OCI-LY7 (cell line): ENCODE measurements around the gene PTPRM. TPM values are rescaled to one million over a fixed set of nuclear protein-coding genes. Genes with fewer than 3 reads are reported as not detected.

Source experiments
- BruUV-seq: library from RNA; stranded (reverse); fragments of 400-500 nt; replicated peaks from 2 replicates; lab custom pipeline; 2021; lab: Mats Ljungman, UMichigan
- CTCF ChIA-PET: fragments of 300-600 bp; sonication (Branson Sonifier 250); formaldehyde crosslinking; loops from one replicate; lab custom pipeline; 2022; ENCODE audit warnings: antibody characterized with exemption; ENCODE audit not compliant: unreplicated experiment; lab: Charles Lee
- POLR2A ChIA-PET: fragments of 300-600 bp; sonication (Branson Sonifier 250); formaldehyde crosslinking; loops from one replicate; lab custom pipeline; 2022; ENCODE audit warnings: antibody characterized with exemption; lab: Charles Lee
- DNase-seq: peaks from one replicate; pipeline ENCODE4 v3.0.0-alpha.2; 2015; ENCODE audit warnings: low spot score
- H2AFZ ChIP-seq: fragments of 200-600 bp; sonication (generic), shearing (Covaris generic); 2 replicates; pipeline ENCODE4 v1.6.1; 2014; ENCODE audit warnings: mild to moderate bottlenecking, antibody characterized with exemption, low read length, moderate library complexity
- H3K27ac ChIP-seq: fragments of 200-600 bp; sonication (generic); 2 replicates; pipeline ENCODE4 v1.5.1; 2014; ENCODE audit warnings: mixed run types, low read depth, mild to moderate bottlenecking, moderate library complexity, low read length, inconsistent platforms; ENCODE audit not compliant: poor library complexity, severe bottlenecking
- H3K36me3 ChIP-seq: fragments of 200-600 bp; sonication (generic); 2 replicates; pipeline ENCODE4 v1.6.1; 2014; ENCODE audit warnings: mild to moderate bottlenecking, antibody characterized with exemption, low read length, moderate library complexity, mixed read lengths; ENCODE audit not compliant: insufficient read depth
- H3K4me1 ChIP-seq: fragments of 200-600 bp; sonication (generic); 2 replicates; pipeline ENCODE4 v1.5.1; 2014; ENCODE audit warnings: mild to moderate bottlenecking, low read length; ENCODE audit not compliant: insufficient read depth, poor library complexity, severe bottlenecking
- H3K4me2 ChIP-seq: fragments of 200-600 bp; sonication (generic); 2 replicates; pipeline ENCODE4 v1.6.1; 2014; ENCODE audit warnings: mild to moderate bottlenecking, low read length
- H3K4me3 ChIP-seq: fragments of 200-600 bp; sonication (generic); 2 replicates; pipeline ENCODE4 v1.5.1; 2014; ENCODE audit warnings: mild to moderate bottlenecking, low read depth, low read length; ENCODE audit not compliant: poor library complexity, severe bottlenecking
- H3K79me2 ChIP-seq: fragments of 200-600 bp; sonication (generic); 2 replicates; pipeline ENCODE4 v1.6.1; 2016; ENCODE audit warnings: low read depth, mild to moderate bottlenecking, low read length, moderate library complexity, mixed read lengths; ENCODE audit not compliant: insufficient read depth
- H3K9me2 ChIP-seq: fragments of 200-600 bp; sonication (generic); 2 replicates; pipeline ENCODE4 v1.6.1; 2016; ENCODE audit warnings: mild to moderate bottlenecking, low read length, mixed read lengths; ENCODE audit not compliant: insufficient read depth
- H3K9me3 ChIP-seq: fragments of 200-600 bp; sonication (generic); 2 replicates; pipeline ENCODE4 v1.6.1; 2014; ENCODE audit warnings: mild to moderate bottlenecking, mixed run types, low read length, mixed read lengths
- H4K20me1 ChIP-seq: fragments of 200-600 bp; sonication (generic); 2 replicates; pipeline ENCODE4 v1.6.1; 2014; ENCODE audit warnings: mild to moderate bottlenecking, antibody characterized with exemption, low read length, moderate library complexity, mixed read lengths; ENCODE audit not compliant: insufficient read depth
- EZH2phosphoT487 ChIP-seq: fragments of 200-600 bp; sonication (generic); IDR thresholded peaks from 2 replicates; pipeline ENCODE4 v1.6.1; 2018; ENCODE audit warnings: low read depth, borderline replicate concordance, mild to moderate bottlenecking, mixed run types, antibody characterized with exemption, low read length, moderate library complexity, mixed read lengths
- intact Hi-C: fragments of 100-400 bp; cut with micrococcal nuclease; formaldehyde crosslinking; loops from one replicate; pipeline ENCODE4 v1.10.0; 2022; ENCODE audit not compliant: unreplicated experiment
- total RNA-seq, 2 experiments: library from RNA; depleted of rRNA in 1 of 2; stranded (reverse); fragments of >200 nt in 1 of 2; shearing (Covaris generic) in 1 of 2; gene quantifications; 2 replicates each; pipeline ENCODE4 v1.2.3, GENCODE V29; 2014 to 2022
- TF ChIP-seq, protein P1 (sequence below): fragments of 200-600 bp; sonication (generic); conservative IDR thresholded peaks from 2 replicates; pipeline ENCODE4 v1.5.1; 2014; ENCODE audit warnings: mild to moderate bottlenecking, antibody characterized with exemption, low read length, moderate library complexity, mixed read lengths

PTPRM gene
- total RNA-seq, 2 experiments from 2014 or later: not detected

DNA sequence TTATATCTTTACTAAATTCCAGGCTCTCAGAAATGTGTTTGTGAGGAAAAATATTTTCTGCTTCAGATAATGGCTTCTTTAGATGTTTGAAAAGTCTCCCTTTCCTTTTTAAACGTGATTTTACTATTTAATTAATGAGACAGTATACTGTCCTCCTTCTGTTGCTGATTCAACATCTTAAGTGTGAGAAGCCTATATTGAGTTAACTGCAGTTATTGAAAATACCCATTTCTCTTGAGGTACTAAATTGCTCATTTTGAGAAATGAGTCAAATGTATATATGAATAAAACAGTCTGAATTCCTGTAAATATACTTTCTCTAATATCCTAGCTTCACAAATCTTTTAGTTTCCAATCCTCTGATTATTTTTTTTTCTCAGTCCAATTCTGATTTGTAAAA, 470.2 kb downstream of the PTPRM start:
- CTCF ChIA-PET: no interaction called here
- intact Hi-C loops: no loop called here
- POLR2A ChIA-PET: no interaction called here

DNA sequence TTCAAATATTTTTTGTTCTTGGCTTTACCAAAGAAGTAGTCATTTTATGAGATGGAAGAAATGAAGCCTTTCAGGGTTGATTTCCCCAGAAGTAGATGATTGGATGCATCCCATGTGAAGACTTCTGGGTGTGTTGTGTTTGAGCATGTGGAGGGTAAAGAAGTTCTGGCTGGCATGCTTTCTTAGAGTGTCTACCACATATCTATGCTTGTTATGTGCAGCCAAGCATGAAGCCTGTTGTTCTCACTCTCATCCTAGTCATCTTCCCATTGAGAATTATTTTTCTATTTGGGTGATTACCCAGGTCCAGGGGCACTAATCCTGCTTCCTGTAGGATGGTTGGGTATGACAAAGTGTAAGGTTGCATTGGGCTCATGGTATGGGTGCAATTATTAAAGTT, 472.9 kb downstream of the PTPRM start:
- BruUV-seq: no TSS peak
- Histone ChIP-seq H3K79me2 (no peaks in the 10 kb centered on the region), H2AFZ (no peak overlapping the region), H3K9me3 (no peaks in the 10 kb centered on the region), H3K9me2 (no peaks in the 10 kb centered on the region), H3K4me1 (no peaks in the 10 kb centered on the region), H3K4me2 (no peak overlapping the region), H3K27ac (no peak overlapping the region), H3K4me3 (no peak overlapping the region), H4K20me1 (no peaks in the 10 kb centered on the region), H3K36me3 (no peaks in the 10 kb centered on the region)
- DNase-seq: no peak
- CTCF ChIA-PET: no interaction called here
- intact Hi-C loops: no loop called here
- no peak for TF ChIP-seq EZH2phosphoT487
- TF ChIP-seq, protein P1, sequence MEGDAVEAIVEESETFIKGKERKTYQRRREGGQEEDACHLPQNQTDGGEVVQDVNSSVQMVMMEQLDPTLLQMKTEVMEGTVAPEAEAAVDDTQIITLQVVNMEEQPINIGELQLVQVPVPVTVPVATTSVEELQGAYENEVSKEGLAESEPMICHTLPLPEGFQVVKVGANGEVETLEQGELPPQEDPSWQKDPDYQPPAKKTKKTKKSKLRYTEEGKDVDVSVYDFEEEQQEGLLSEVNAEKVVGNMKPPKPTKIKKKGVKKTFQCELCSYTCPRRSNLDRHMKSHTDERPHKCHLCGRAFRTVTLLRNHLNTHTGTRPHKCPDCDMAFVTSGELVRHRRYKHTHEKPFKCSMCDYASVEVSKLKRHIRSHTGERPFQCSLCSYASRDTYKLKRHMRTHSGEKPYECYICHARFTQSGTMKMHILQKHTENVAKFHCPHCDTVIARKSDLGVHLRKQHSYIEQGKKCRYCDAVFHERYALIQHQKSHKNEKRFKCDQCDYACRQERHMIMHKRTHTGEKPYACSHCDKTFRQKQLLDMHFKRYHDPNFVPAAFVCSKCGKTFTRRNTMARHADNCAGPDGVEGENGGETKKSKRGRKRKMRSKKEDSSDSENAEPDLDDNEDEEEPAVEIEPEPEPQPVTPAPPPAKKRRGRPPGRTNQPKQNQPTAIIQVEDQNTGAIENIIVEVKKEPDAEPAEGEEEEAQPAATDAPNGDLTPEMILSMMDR: no peak
- POLR2A ChIA-PET: no interaction called here

More for the DNA sequence above, 470.2 kb downstream of the PTPRM start:
- H4K20me1 ChIP-seq: no peaks in the 10 kb centered on the region
- BruUV-seq: no TSS peak
- H3K27ac ChIP-seq: no peak overlapping the region
- no peak for DNase-seq
- no peaks in the 10 kb centered on the region for H3K9me2 ChIP-seq
- TF ChIP-seq, protein P1: no peak
- TF ChIP-seq EZH2phosphoT487: no peak
- H3K4me2 ChIP-seq: no peak overlapping the region
- no peaks in the 10 kb centered on the region for H3K36me3 ChIP-seq
- no peaks in the 10 kb centered on the region for H3K79me2 ChIP-seq
- no peak overlapping the region for H3K4me3 ChIP-seq
- no peaks in the 10 kb centered on the region for H3K4me1 ChIP-seq
- H2AFZ ChIP-seq: no peak overlapping the region
- no peaks in the 10 kb centered on the region for H3K9me3 ChIP-seq

DNA sequence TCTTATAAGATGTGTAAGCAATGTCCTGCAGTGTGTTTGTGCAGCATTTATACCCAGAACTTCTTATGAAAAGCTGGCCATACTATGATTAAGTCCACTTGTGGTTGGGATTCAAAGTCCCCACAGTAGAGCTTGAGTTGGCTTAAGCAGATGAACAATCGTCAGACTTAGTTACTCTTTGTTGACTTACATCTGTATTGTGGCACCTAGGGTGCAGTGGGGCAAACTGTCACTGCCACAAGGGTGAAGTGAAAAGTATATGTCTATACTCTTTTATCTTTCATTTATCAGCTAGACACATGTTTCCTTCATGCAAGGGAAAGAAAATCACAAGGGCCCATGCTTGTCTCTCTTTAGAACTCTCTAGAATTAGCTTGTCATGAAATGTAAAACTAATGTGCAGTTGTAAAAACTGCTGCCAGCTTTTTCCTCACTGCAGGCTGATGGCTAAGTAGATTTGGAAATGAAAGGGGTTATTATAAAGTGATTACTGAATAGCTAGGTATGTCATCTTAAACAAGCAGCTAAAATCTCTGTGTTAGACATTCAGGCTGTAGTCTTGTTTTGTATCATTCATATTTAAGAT, 474.5 kb downstream of the PTPRM start:
- Histone ChIP-seq H2AFZ (no peak overlapping the region), H3K4me2 (no peak overlapping the region), H3K4me3 (no peak overlapping the region), H4K20me1 (no peaks in the 10 kb centered on the region), H3K9me2 (no peaks in the 10 kb centered on the region), H3K9me3 (no peaks in the 10 kb centered on the region), H3K4me1 (no peaks in the 10 kb centered on the region), H3K27ac (no peak overlapping the region), H3K79me2 (no peaks in the 10 kb centered on the region), H3K36me3 (no peaks in the 10 kb centered on the region)
- TF ChIP-seq, protein P1: no peak
- TF ChIP-seq EZH2phosphoT487: no peak
- no peak for DNase-seq
- CTCF ChIA-PET: no interaction called here
- BruUV-seq: no TSS peak
- POLR2A ChIA-PET: no interaction called here
- intact Hi-C loops: no loop called here
